LNCAP (cell line): ENCODE data around the gene PIAS3.

Experiments used
- CTCF ChIP-seq: fragments of 450-650 bp; IDR thresholded peaks from 2 replicates; pipeline ENCODE4 v1.5.1; 2017; ENCODE audit warnings: mild to moderate bottlenecking

The PIAS3 gene

GRCh38 chr1:145871994-145872924 is 13.4 kb upstream of the PIAS3 start:
- TF ChIP-seq CTCF, result no peak

- TF ChIP-seq CTCF, result no peak
Measured at GRCh38 chr1:145868232-145868631, 9.4 kb upstream of the PIAS3 start.

GRCh38 chr1:145863282-145864018 is 4.6 kb upstream of the PIAS3 start:
- no peak for TF ChIP-seq CTCF

- no peak for TF ChIP-seq CTCF
Measured at GRCh38 chr1:145859491-145860023, 676 bp upstream of the PIAS3 start.

- TF ChIP-seq CTCF, result no peak
Measured at GRCh38 chr1:145858238-145858900, 512 bp downstream of the PIAS3 start.

- TF ChIP-seq CTCF, result no peak
Measured at GRCh38 chr1:145857170-145857569, 1.7 kb downstream of the PIAS3 start.

- TF ChIP-seq CTCF, result no peak
Measured at GRCh38 chr1:145855426-145855948, 3.4 kb downstream of the PIAS3 start.
